ENCODE data around the gene SIMC1.

SIMC1 gene

DNA sequence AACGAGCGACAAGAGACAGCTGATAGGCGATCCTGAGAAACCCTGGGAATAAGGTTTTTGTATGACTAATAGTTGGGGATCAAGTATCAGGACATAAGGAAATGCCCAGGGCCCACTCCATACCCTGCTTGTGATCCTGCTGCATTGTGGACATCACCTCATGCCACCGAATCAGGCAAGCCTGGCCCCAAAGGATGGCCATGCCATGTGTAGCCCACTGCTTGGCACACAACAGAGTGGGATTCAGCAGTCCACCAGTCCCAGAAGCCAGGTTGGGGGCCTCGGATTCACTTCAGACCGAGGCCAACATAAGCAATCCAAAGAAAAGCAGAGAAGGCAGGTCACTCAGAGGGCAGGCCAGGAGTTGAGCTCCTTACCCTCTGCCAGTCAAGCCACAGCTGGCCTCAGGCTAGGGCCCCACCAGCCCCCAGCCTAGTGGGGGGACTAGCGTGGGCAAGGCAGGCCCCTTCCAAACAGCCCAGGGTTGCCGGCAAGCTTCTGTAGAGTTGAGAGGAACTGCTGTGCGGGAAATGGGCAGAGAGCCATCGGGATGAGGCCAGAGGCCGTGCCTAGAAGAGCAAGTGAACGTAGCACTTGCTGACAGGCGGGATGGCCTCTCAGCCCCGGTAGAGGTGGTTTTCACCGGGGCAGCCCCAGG, 145.2 kb downstream of the SIMC1 start:
- ATAC-seq: no peak

DNA sequence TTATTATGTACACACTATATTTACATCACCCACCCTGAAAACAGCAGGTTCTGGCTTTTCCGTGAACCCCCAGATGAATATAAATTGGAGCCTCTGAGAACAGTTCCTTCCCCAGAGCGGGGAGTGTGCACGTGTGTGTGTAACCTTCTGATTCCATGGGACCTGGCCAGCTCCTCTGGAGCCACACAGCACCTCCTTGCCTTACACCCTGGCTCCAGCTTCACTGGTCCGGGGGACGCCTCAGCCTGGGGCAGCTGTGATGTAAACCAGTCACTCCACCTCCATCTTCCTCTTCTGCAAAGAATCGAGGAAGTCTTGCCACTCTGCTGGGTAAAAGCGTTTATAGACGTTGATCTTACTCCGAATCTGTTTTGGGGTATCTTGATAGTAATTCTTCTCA, 145.7 kb downstream of the SIMC1 start:
- ATAC-seq (no peak), DNase-seq (no peak)
- Mint-ChIP-seq H3K9me3 (no peaks in the 10 kb centered on the region), H3K27ac (no peak overlapping the region), H3K4me1 (peaks cover 42% of the 10 kb centered on the region), H3K27me3 (no peaks in the 10 kb centered on the region), H3K4me3 (no peak overlapping the region)

More for the DNA sequence above, 145.2 kb downstream of the SIMC1 start:
- H3K4me3 Mint-ChIP-seq: no peak overlapping the region
- peaks cover 42% of the 10 kb centered on the region for H3K4me1 Mint-ChIP-seq
- H3K27me3 Mint-ChIP-seq: no peaks in the 10 kb centered on the region
- no peak for DNase-seq
- no peak overlapping the region for H3K27ac Mint-ChIP-seq
- H3K9me3 Mint-ChIP-seq: no peaks in the 10 kb centered on the region

GRCh38 chr5:176384366-176384930, 146.2 kb downstream of the SIMC1 start:
- no peaks in the 10 kb centered on the region for H3K27me3 Mint-ChIP-seq
- H3K27ac Mint-ChIP-seq: peak overlapping the region in 1 of 2 donors; percentile 50
- DNase-seq (no peak), ATAC-seq (no peak)
- no peaks in the 10 kb centered on the region for H3K9me3 Mint-ChIP-seq
- no peak overlapping the region for H3K4me3 Mint-ChIP-seq
- peaks cover 44% of the 10 kb centered on the region for H3K4me1 Mint-ChIP-seq

- Mint-ChIP-seq H3K27ac (no peak overlapping the region), H3K4me1 (peaks cover 50% of the 10 kb centered on the region), H3K4me3 (no peak overlapping the region)
Measured at GRCh38 chr5:176384991-176385390, 146.8 kb downstream of the SIMC1 start.

GRCh38 chr5:176386491-176386890, 148.3 kb downstream of the SIMC1 start:
- Mint-ChIP-seq H3K27ac (peak overlapping the region in 1 of 2 donors; percentile 48), H3K4me1 (peaks cover 50% of the 10 kb centered on the region), H3K27me3 (no peaks in the 10 kb centered on the region), H3K4me3 (peak overlapping the region; percentile 100), H3K9me3 (no peaks in the 10 kb centered on the region)
- DNase-seq: no peak
- no peak for ATAC-seq

More at GRCh38 chr5:176384991-176385390, 146.8 kb downstream of the SIMC1 start:
- Mint-ChIP-seq H3K27me3 (no peaks in the 10 kb centered on the region), H3K9me3 (no peaks in the 10 kb centered on the region)
- DNase-seq: no peak
- ATAC-seq: no peak

DNA sequence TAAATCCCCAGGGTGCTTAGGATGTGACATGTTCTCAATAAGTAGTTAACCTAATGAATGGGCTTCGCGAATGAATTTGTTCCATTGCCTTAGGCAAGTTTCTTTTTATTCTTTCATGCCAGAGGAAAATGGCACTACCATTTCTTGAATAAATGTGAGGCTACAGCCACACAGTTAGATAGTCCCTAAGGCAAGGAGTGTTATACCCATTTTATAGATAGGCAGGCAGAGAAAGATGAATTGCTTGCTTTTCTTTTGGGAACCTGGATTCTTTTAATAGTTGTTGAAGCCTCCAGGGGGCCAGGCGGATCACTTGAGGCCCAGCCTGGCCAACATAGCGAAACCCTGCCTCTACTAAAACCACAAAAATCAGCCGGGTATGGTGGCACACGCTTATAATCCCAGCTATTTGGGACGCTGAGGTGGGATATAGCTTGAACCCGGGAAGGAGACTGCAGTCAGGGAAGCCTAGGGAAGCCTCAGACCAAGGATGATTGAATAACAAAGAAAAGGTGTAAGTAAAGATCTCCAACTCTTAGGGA, 149.2 kb downstream of the SIMC1 start:
- no peaks in the 10 kb centered on the region for H3K27me3 Mint-ChIP-seq

GRCh38 chr5:176388003-176388443, 149.8 kb downstream of the SIMC1 start:
- ATAC-seq (no peak), DNase-seq (no peak)
- no peaks in the 10 kb centered on the region for H3K9me3 Mint-ChIP-seq
- peaks cover 50% of the 10 kb centered on the region for H3K4me1 Mint-ChIP-seq
- H3K4me3 Mint-ChIP-seq: peak overlapping the region; percentile 100
- peak overlapping the region; percentile 100 for H3K27ac Mint-ChIP-seq
- H3K27me3 Mint-ChIP-seq: no peaks in the 10 kb centered on the region

More for the DNA sequence above, 149.2 kb downstream of the SIMC1 start:
- ATAC-seq: no peak
- H3K9me3 Mint-ChIP-seq: no peaks in the 10 kb centered on the region
- DNase-seq: no peak
- peak overlapping the region; percentile 100 for H3K4me3 Mint-ChIP-seq
- peaks cover 50% of the 10 kb centered on the region for H3K4me1 Mint-ChIP-seq
- H3K27ac Mint-ChIP-seq: peak overlapping the region; percentile 100

DNA sequence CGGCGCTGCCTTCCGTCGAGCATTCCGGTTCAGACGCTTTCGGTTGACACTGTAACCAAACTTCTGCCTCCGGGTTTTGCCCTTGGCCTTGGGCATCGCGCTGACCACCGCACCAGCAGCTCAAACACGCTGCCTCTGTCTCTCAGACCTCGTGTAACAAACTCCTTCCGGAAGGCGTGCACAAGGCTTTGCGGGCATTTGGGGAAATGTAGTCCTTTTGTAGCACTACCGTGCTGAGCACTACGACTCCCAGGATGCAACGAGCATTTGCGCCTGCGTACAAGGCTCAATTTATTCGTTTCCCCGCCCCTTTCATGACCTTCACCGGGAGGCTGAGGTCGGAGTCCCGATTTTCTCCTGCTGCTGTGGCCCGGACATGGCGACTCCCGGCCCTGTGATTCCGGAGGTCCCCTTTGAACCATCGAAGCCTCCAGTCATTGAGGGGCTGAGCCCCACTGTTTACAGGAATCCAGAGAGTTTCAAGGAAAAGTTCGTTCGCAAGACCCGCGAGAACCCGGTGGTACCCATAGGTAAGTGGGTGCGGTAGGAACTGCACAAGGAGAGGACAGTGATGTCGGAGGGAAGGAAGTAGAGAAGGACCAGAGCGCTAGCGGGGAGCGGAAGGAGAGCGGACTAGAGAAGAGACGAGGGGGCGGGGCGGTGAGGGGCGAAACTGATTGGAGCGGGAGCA, 150.4 kb downstream of the SIMC1 start, which contains the start of the genes HIGD2A and NOP16:
TSS of gene HIGD2A (plus strand) at position 308 of the 691 bp plus-strand sequence. CDS start at position 377, 69 bp downstream.
TSS of gene NOP16 (minus strand) at position 155 of the 691 bp plus-strand sequence. CDS start at position 96, 59 bp downstream.
- Mint-ChIP-seq H3K27me3 (no peaks in the 10 kb centered on the region), H3K4me3 (peak within 1 kb of the TSS; percentile 100), H3K27ac (peak within 1 kb of the TSS; percentile 100), H3K9me3 (no peaks in the 10 kb centered on the region), H3K4me1 (peaks cover 48% of the 10 kb centered on the region)
- peak; percentile 96 to 98 for DNase-seq
- ATAC-seq: peak; percentile 97

DNA sequence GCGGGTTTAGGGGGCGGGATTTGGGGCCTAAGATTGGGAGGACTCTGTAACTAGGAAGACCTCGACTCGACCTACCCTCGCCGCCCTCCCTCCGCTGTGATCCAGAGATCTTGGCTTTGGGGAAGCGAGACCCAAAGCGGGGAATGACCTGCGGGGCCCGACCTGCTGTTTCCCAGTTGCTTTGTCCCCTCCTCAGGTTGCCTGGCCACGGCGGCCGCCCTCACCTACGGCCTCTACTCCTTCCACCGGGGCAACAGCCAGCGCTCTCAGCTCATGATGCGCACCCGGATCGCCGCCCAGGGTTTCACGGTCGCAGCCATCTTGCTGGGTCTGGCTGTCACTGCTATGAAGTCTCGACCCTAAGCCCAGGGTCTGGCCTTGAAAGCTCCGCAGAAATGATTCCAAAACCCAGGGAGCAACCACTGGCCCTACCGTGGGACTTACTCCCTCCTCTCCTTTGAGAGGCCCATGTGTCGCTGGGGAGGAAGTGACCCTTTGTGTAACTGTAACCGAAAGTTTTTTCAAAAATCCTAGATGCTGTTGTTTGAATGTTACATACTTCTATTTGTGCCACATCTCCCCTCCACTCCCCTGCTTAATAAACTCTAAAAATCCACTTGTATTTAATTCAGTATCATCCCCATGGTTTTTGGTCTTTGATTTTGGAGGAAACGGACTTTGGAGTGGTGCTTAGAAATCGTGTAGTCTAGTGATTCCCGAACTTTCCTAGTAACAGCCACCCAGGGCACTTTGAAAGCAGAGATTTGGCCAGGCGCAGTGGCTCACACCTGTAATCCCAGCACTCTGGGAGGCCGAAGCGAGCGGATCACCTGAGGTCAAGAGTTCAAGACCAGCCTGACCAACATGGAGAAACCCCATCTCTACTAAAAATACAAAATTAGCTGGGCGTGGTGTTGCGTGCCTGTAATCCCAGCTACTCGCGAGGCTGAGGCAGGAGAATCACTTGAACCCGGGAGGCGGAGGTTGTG, 151.2 kb downstream of the SIMC1 start:
- ATAC-seq: peak; percentile 63
- peak overlapping the region; percentile 100 for H3K27ac Mint-ChIP-seq
- peak overlapping the region; percentile 100 for H3K4me3 Mint-ChIP-seq
- peaks cover 40% of the 10 kb centered on the region for H3K4me1 Mint-ChIP-seq
- no peaks in the 10 kb centered on the region for H3K27me3 Mint-ChIP-seq
- H3K9me3 Mint-ChIP-seq: no peaks in the 10 kb centered on the region
- no peak for DNase-seq

- no peak for ATAC-seq
- Mint-ChIP-seq H3K27me3 (no peaks in the 10 kb centered on the region), H3K4me1 (peaks cover 23% of the 10 kb centered on the region), H3K27ac (no peak overlapping the region), H3K4me3 (no peak overlapping the region), H3K9me3 (no peaks in the 10 kb centered on the region)
- DNase-seq: no peak
Measured at GRCh38 chr5:176391479-176391878, 153.3 kb downstream of the SIMC1 start.

- peak overlapping the region in 1 of 2 donors; percentile 48 for H3K27ac Mint-ChIP-seq
- H3K9me3 Mint-ChIP-seq: no peaks in the 10 kb centered on the region
- H3K4me1 Mint-ChIP-seq: peaks cover 18% of the 10 kb centered on the region
- DNase-seq (no peak), ATAC-seq (no peak)
- H3K27me3 Mint-ChIP-seq: no peaks in the 10 kb centered on the region
- H3K4me3 Mint-ChIP-seq: no peak overlapping the region
Measured at GRCh38 chr5:176391999-176392398, 153.8 kb downstream of the SIMC1 start.

- Mint-ChIP-seq H3K4me3 (no peak overlapping the region), H3K9me3 (no peaks in the 10 kb centered on the region), H3K27ac (no peak overlapping the region), H3K4me1 (peaks cover 13% of the 10 kb centered on the region), H3K27me3 (no peaks in the 10 kb centered on the region)
- no peak for ATAC-seq
- no peak for DNase-seq
Measured at GRCh38 chr5:176392526-176392925, 154.3 kb downstream of the SIMC1 start.

GRCh38 chr5:176394096-176394495, 155.9 kb downstream of the SIMC1 start:
- ATAC-seq: no peak
- peaks cover 7% of the 10 kb centered on the region for H3K4me1 Mint-ChIP-seq
- no peak overlapping the region for H3K4me3 Mint-ChIP-seq
- no peaks in the 10 kb centered on the region for H3K9me3 Mint-ChIP-seq
- DNase-seq: no peak
- H3K27ac Mint-ChIP-seq: no peak overlapping the region
- no peaks in the 10 kb centered on the region for H3K27me3 Mint-ChIP-seq

DNA sequence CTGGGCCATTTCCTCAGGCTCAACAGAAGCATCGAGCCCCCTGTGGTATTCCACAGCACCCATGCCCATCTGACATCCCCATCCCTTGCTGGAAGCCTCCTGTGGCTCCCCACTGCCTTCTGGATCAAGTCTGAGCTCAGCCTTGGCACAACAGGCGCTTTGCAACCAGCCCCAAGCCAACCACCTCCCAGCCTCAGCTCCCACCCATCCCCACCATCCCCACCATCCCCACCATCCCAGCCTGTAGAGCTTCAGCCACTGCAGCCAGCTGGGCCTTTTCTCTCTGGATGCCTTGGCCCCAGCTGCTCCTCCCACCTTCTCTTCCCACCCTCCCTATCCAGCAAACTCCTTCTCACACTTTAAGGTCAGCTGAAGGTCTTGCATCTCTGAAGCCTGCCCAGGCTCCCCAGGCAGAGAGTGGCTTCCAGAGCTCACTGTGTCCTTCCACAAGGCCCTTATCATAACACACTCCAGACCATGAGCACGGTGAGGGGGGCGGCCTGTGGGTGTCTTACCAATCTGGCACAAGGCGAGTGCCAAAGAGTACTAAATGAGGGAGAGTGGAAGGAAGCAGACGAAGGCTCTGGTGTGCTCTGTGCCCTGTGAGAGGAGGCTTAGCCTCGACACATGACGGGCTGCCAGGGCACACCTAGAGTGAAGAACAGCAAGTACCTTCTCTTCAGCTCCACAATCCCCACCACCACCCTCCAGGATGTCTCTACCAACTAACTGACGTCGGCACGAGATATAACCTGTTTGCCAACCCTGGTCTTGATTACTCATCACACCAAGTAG, 156.9 kb downstream of the SIMC1 start:
- no peak overlapping the region for H3K4me3 Mint-ChIP-seq
- no peaks in the 10 kb centered on the region for H3K27me3 Mint-ChIP-seq
- no peak for DNase-seq
- H3K9me3 Mint-ChIP-seq: no peaks in the 10 kb centered on the region
- H3K27ac Mint-ChIP-seq: peak overlapping the region; percentile 48 to 87
- H3K4me1 Mint-ChIP-seq: no peaks in the 10 kb centered on the region
- no peak for ATAC-seq

All from stimulated activated naive CD8-positive, alpha-beta T cell treated with anti-CD3 and anti-CD28 coated beads, Interleukin-15, amount 100 ng/mL, for 72 hours (primary cell).